Retina (tissue), 1 donor: ENCODE measurements around the gene ZNF467.

ENCODE experiments used
- DNase-seq: peaks from one replicate; pipeline ENCODE4 v3.0.0-alpha.2; 2016

Gene ZNF467

GRCh38 chr7:149784251-149784608 lies 10.8 kb upstream of the ZNF467 start:
- no peak for DNase-seq

- no peak for DNase-seq
These were observed 10.2 kb upstream of the ZNF467 start for GRCh38 chr7:149783386-149784250.

DNA sequence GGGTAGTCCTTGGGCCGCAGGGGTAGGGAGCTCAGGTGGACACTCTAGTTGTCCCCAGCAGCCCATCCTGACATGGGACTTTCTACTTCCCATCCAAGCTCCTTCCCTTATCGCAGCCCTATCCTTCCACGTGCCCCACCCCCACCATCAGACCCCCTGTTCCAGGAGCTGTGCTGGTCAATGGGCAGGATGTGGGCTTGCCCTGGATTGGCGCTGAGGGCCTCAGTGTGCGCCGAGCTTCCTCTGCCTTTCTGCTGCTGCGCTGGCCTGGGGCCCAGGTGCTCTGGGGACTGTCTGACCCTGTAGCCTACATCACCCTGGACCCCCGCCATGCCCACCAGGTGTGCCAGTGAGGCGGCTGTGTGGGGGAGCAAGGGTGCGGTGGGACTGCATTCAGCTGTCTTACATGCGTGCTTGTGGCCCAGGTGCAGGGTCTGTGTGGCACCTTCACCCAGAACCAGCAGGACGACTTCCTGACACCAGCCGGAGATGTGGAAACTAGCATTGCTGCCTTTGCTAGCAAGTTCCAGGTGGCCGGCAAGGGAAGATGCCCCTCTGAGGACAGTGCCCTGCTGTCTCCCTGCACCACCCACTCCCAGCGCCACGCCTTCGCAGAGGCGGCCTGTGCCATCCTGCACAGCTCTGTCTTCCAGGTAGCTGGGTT lies 9.4 kb upstream of the ZNF467 start:
- DNase-seq, result no peak

GRCh38 chr7:149781921-149782320 lies 8.5 kb upstream of the ZNF467 start:
- DNase-seq, result no peak

- no peak for DNase-seq
These were observed 7.4 kb upstream of the ZNF467 start for GRCh38 chr7:149780636-149781419.

DNA sequence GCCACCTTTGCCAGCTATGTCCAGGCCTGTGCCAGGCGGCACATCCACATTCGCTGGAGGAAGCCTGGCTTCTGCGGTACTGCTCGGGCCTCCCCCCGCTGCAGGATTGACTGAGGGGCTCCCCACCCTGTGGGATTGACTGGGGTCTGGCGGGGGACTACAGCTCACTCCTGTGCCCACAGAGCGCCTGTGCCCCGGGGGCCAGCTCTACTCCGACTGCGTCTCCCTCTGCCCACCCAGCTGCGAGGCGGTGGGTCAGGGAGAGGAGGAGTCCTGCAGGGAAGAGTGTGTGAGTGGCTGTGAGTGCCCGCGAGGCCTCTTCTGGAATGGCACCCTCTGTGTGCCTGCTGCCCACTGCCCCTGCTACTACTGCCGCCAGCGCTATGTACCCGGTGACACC lies 6.7 kb upstream of the ZNF467 start:
- no peak for DNase-seq

- no peak for DNase-seq
These were observed 6.1 kb upstream of the ZNF467 start for GRCh38 chr7:149779502-149779805.

- DNase-seq, result no peak
These were observed 5.5 kb upstream of the ZNF467 start for GRCh38 chr7:149778696-149779501.

- DNase-seq, result no peak
These were observed 4.9 kb upstream of the ZNF467 start for GRCh38 chr7:149778327-149778637.

- no peak for DNase-seq
These were observed 4.4 kb upstream of the ZNF467 start for GRCh38 chr7:149777551-149778326.

DNA sequence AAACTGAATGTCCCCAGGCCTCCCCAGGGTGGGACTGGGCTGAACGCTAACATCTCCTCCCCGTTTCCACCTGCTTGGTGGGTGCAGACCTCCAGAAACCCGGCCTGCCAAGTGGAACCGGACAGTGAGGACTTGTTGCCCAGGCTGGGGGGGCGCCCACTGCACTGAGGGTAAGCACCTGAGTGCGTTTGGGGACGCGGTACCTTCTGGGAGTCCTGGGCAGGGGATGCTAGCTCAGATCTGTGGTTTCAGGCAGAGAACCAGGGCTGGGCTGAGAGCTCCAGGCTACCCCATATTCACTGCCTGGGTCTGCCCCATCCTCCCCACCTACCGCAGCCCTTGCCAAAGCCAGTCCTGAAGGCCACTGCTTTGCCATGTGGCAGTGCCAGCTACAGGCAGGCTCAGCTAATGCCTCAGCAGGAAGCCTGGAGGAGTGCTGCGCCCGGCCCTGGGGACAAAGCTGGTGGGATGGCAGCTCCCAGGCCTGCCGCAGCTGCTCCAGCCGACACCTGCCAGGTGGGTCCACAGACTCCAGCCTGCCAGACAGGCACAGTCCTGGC lies 3.5 kb upstream of the ZNF467 start:
- no peak for DNase-seq

DNA sequence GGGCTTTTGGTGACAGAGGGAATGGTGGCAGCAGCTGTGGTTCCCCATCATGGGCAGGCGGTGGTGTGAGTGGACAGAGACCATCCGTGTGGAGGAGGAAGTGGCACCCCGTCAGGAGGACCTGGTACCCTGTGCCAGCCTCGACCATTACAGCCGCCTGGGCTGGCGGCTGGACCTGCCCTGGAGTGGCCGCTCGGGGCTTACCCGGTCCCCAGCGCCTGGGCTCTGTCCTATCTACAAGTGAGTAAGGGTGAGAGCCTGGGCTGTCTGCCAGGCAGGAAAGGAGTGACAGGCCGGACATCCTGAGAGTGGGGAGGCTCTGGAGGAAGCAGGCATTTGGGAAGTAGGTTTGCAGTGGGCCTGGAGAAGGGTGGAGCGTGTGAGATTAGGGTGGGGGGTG lies 2.9 kb upstream of the ZNF467 start:
- DNase-seq, result no peak

DNA sequence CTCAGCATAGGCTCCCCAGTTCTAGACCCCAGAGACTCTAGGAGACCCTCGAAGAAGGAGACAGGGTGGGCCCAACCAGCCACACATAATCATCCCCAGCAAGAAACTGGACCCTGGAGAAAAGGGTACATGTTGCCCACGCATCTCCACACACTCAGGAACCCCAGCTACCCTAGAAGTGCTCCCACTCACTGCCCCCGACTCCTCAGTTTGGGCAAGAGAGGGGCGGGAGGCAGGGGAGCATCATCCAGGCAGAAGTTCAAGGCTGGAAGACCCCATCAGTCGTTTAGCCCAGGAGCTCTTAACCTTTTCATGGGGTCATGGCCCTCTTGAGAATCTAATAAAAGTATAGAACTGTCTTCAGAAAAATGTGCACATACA lies 1.8 kb upstream of the ZNF467 start:
- DNase-seq, result no peak

GRCh38 chr7:149774237-149775175 lies 1.1 kb upstream of the ZNF467 start:
- DNase-seq, result no peak

DNA sequence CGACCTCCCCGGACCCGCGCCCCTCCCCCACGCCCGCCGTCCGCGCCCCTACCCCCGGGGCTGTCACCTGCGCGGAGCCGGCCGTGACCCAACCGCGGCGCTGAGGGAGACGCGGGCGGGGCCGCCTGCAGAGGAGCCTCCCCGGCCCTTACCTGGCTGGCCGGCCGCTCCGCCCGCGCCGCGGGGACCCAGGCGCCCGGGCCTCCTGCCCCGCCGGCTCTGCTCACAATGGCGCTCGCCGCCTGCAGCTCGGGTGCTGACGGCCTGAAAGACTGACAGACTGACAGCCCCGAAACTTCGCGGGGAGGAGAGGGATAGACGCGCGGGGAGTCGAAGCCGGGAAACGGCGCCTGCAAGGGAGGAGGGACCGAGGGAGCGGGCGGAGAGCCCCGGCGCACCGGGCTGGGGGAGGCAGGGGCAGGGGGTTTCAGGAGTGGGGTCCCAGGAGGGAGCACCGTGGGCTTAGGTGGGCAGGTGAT lies 393 bp downstream of the ZNF467 start:
- DNase-seq, result no peak

GRCh38 chr7:149772241-149772955 lies 990 bp downstream of the ZNF467 start:
- DNase-seq, result no peak

DNA sequence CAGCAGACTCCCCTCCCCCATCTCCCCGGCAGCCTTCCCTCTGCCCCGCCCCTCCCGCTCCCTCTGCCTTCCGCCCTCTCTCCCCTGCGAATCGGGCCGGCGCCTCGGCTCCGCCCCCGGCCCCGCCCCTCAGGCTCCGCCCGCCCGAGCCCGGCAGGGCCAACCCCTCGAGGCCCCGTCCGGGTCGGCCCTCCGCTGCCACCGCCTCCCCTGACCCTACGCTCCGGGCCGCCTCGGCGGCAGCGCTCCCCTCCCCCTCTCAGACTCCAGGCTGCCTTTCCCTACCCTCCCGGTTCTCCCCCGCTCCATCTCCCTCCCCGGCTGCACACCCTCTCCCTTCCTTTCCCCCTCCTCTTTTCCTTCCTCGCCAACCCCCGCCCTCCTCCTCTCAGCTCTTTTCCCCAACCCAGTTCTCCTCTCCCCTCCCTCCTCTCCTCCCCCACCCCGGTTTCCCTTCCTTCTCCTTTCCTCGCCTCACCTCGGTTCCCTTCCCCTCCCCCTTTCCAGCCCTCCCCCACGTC lies 1.6 kb downstream of the ZNF467 start:
- DNase-seq, result peak; percentile 90

DNA sequence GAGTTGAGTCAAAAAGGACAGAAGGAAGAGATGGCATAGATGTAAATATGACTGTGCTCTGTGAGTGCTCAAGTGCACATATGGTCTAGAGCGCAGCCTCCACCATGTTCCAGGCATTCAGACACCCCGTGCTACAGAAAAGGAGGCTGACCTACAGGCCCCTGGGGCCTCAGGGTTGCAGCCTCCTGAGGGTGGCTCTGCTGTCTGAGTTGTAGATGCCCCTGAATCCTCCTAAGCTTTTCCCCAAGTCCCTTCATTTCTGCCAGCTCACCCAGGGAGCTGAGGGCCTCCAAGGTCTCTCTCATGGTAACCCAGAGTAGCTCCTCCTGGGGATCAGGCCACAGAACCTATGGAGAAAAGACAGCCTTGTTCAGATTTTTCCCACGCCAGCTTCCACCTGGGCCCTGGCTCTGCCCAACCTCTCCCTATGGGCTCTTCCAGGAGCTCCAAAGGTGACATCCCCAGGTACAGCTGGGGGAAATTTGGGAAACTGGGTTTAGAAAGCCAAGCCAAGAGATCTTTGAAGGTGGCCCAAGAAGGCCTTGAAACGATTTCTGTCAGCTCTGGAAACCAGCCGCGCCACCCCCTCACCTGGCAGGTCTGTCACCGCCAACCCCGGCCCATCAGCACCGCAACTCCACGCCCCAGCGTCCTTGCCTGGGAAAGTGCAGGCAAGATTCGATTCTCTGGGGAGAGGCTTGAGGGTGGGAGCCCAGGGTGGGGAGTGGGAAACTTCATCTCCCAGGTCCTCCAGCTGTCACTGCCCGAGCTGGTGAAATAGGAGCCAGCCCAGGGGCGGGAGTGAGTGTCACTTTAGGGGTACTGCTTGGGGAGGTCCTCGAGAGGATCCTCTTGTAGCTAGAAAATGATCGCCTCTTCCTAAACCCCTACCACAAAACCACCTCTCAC lies 2.4 kb downstream of the ZNF467 start:
- peak; percentile 70 for DNase-seq

DNA sequence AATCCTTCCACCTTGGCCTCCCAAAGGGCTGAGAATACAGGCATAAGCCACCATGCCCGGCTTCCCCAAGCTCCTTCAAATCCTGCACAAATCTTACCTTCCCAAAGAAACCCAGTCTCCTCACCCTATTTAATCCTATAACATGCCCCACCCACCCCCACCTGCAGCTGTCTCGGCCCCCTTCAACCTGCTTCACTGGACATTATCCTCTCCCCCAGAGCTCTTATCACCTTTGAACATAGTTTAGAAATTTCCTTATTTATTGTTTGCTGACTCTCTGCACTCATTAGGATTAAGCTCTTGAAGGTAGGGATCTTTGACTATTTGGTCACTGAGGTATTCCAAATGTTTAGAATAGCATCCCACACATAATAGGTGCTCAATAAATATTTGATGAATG lies 3.5 kb downstream of the ZNF467 start:
- no peak for DNase-seq
